Mammary epithelial cell (primary cell): ENCODE data around the gene ENOX1.
A peak's percentile ranks its signal among the peaks of the same experiment; 100 is the strongest.

Experiments used
- CTCF ChIP-seq, 2 donors: IDR thresholded peaks in 1 of 2; conservative IDR thresholded peaks in 1 of 2; 2 replicates each; pipeline ENCODE4 v1.5.1; 2011 to 2012; ENCODE audit warnings: inconsistent platforms in 2 of 2, low read length in 2 of 2, mild to moderate bottlenecking in 2 of 2, control low read depth in 1 of 2, low read depth in 1 of 2; ENCODE audit not compliant: insufficient read depth in 1 of 2; ENCODE audit errors: extremely low read depth in 1 of 2
- EZH2 ChIP-seq: IDR thresholded peaks from 2 replicates; pipeline ENCODE4 v1.6.1; 2012; ENCODE audit warnings: low read length, inconsistent platforms, borderline replicate concordance

GRCh38 chr13:43303033-43303729 lies 483.6 kb downstream of the ENOX1 start:
- TF ChIP-seq CTCF (conservative IDR thresholded peaks at IDR 0.05 in 1 of 2, IDR thresholded peaks at IDR 0.05 in 1 of 2; ENCODE audit: extremely low read depth in 1 of 2, insufficient read depth in 1 of 2, low read depth in 1 of 2, low read length in 2 of 2) (peak; percentile 16 to 69), EZH2 (no peak)
